B cell (primary cell): Measurements from ENCODE around the gene SPCS3. TPM values are rescaled to one million over a fixed set of nuclear protein-coding genes. Genes with fewer than 3 reads are reported as not detected.

Source experiments
- ATAC-seq: fragments of 200-7000 bp; cut with Tn5 transposase; one replicate; pipeline ENCODE4 v1.10.0; 2021; ENCODE audit warnings: low read depth, mild to moderate bottlenecking, moderate number of reproducible peaks, moderate library complexity
- CTCF ChIA-PET: fragments of 350-600 bp; sonication (Branson Sonifier 250); formaldehyde crosslinking; loops from one replicate; lab custom pipeline; 2021; ENCODE audit warnings: antibody characterized with exemption, inconsistent platforms; lab: Charles Lee
- POLR2A ChIA-PET: fragments of 350-600 bp; sonication (Branson Sonifier 250); formaldehyde crosslinking; loops from one replicate; lab custom pipeline; 2021; ENCODE audit warnings: antibody characterized with exemption; lab: Charles Lee
- DNase-seq: peaks from one replicate; pipeline ENCODE4 v3.0.0; 2013
- H2AFZ ChIP-seq: 2 replicates; pipeline ENCODE4 v1.6.1; 2012; ENCODE audit warnings: mild to moderate bottlenecking, low read depth, low read length; ENCODE audit not compliant: insufficient read depth, poor library complexity, severe bottlenecking
- H3K27ac ChIP-seq, 2 donors: 1 replicate in 1 of 2; 2 replicates in 1 of 2; pipeline ENCODE4 v1.5.1; 2012 to 2013; ENCODE audit warnings: low read length in 2 of 2, mild to moderate bottlenecking in 2 of 2, moderate library complexity in 1 of 2
- H3K27me3 ChIP-seq, 4 experiments: fragments of 200-600 bp in 1 of 4; sonication (generic) in 1 of 4; replicated peaks in 1 of 4; 1 replicate in 2 of 4; 2 replicates in 2 of 4; pipeline versions ENCODE4 v1.6.1 to v1.7.0; 2013 to 2016; ENCODE audit warnings: low read length in 3 of 4, mild to moderate bottlenecking in 2 of 4, mixed read lengths in 1 of 4, moderate library complexity in 1 of 4; ENCODE audit not compliant: insufficient read depth in 4 of 4, control insufficient read depth in 3 of 4; ENCODE audit errors: control extremely low read depth in 1 of 4
- H3K36me3 ChIP-seq, 2 experiments: replicated peaks in 1 of 2; 1 replicate in 1 of 2; 2 replicates in 1 of 2; pipeline versions ENCODE4 v1.6.1 to v1.7.1; 2013; ENCODE audit warnings: low read length in 1 of 2; ENCODE audit not compliant: insufficient read depth in 2 of 2, control insufficient read depth in 1 of 2; ENCODE audit errors: control extremely low read depth in 1 of 2, extremely low read depth in 1 of 2
- H3K4me1 ChIP-seq, 2 donors: fragments of 200-600 bp in 1 of 2; sonication (generic) in 1 of 2; 1 replicate in 1 of 2; 2 replicates in 1 of 2; pipeline versions ENCODE4 v1.5.1 to v1.6.1; 2013 to 2017; ENCODE audit warnings: low read length in 2 of 2; ENCODE audit not compliant: control insufficient read depth in 2 of 2, insufficient read depth in 2 of 2
- H3K4me2 ChIP-seq: replicated peaks from 2 replicates; pipeline ENCODE3; 2012; ENCODE audit warnings: mild to moderate bottlenecking, low read depth, low read length; ENCODE audit not compliant: poor library complexity, severe bottlenecking
- H3K4me3 ChIP-seq, 5 experiments: fragments of 200-600 bp in 1 of 5; sonication (generic) in 1 of 5; 1 replicate in 3 of 5; 2 replicates in 2 of 5; pipeline versions ENCODE4 v1.5.1 to v1.7.0; 2011 to 2016; ENCODE audit warnings: low read length in 4 of 5, mild to moderate bottlenecking in 4 of 5, low read depth in 2 of 5, control low read depth in 1 of 5, moderate library complexity in 1 of 5; ENCODE audit not compliant: insufficient read depth in 1 of 5; ENCODE audit errors: control extremely low read depth in 1 of 5, extremely low read depth in 1 of 5
- H3K79me2 ChIP-seq: fragments of 200-600 bp; sonication (generic); one replicate; pipeline ENCODE4 v1.6.0; 2016; ENCODE audit warnings: low read length; ENCODE audit not compliant: control insufficient read depth, insufficient read depth
- H3K9ac ChIP-seq: fragments of 200-600 bp; sonication (generic); 2 replicates; pipeline ENCODE4 v1.6.1; 2017; ENCODE audit warnings: mild to moderate bottlenecking, low read length, moderate library complexity
- H3K9me3 ChIP-seq, 3 donors: one replicate each; pipeline versions ENCODE4 v1.6.1 to v1.7.1; 2013; ENCODE audit warnings: low read length in 2 of 3; ENCODE audit not compliant: control insufficient read depth in 2 of 3, insufficient read depth in 1 of 3; ENCODE audit errors: control extremely low read depth in 1 of 3
- H4K20me1 ChIP-seq: 2 replicates; pipeline ENCODE4 v1.6.0; 2012; ENCODE audit warnings: mild to moderate bottlenecking, low read length; ENCODE audit not compliant: insufficient read depth, control insufficient read depth, poor library complexity, severe bottlenecking
- H3K27ac Mint-ChIP-seq: one replicate; pipeline ENCODE4 v1.8.0; 2021; ENCODE audit warnings: mixed read lengths
- H3K27me3 Mint-ChIP-seq: one replicate; pipeline ENCODE4 v1.8.0; 2021; ENCODE audit warnings: mixed read lengths
- H3K4me1 Mint-ChIP-seq: one replicate; pipeline ENCODE4 v1.8.0; 2021; ENCODE audit warnings: mixed read lengths
- H3K4me3 Mint-ChIP-seq: one replicate; pipeline ENCODE4 v1.8.0; 2021; ENCODE audit warnings: mixed read lengths
- H3K9me3 Mint-ChIP-seq: one replicate; pipeline ENCODE4 v1.8.0; 2022; ENCODE audit warnings: mixed read lengths; ENCODE audit not compliant: insufficient read depth
- EZH2 ChIP-seq: IDR thresholded peaks from 2 replicates; pipeline ENCODE4 v1.6.1; 2012; ENCODE audit warnings: borderline replicate concordance, low read depth, mild to moderate bottlenecking, moderate library complexity, low read length; ENCODE audit not compliant: insufficient read depth, poor library complexity, severe bottlenecking
- WGBS: methylation state at CpG from one replicate; pipeline ENCODE4 v1.1.5; 2013; ENCODE audit warnings: missing lambda C conversion rate; ENCODE audit not compliant: insufficient coverage; 5-methylcytosine and 5-hydroxymethylcytosine counted together
- intact Hi-C: fragments of 100-400 bp; cut with micrococcal nuclease; formaldehyde crosslinking; loops from one replicate; pipeline ENCODE4 v1.10.0; 2022
- polyA plus RNA-seq: library from polyadenylated mRNA; depleted of rRNA; stranded (reverse); fragments of >200 nt; gene quantifications from 2 replicates; pipeline ENCODE4 v1.2.3, GENCODE V29; 2012
- total RNA-seq, 2 donors: library from RNA; stranded (reverse); fragments of 120-200 nt in 1 of 2; gene quantifications; 1 replicate in 1 of 2; 2 replicates in 1 of 2; pipeline versions ENCODE4 v1.2.3 to v1.2.4, GENCODE V29; 2013 to 2022
- TF ChIP-seq, protein P1 (sequence below): fragments of 200-600 bp; IDR thresholded peaks from one replicate; pipeline ENCODE4 v1.8.0; 2022; ENCODE audit warnings: antibody characterized with exemption, mild to moderate bottlenecking

Gene SPCS3
- total and polyA plus RNA-seq, 2 donors (not counting 1 experiment from before 2014, with no cell fraction given), result 27.8 to 92.4 TPM

- Histone ChIP-seq H3K36me3 (no peaks in the 10 kb centered on the region), H3K9ac (no peak overlapping the region), H3K27me3 (peaks cover 0 to 13% (median 2%) of the 10 kb centered on the region in 4 experiments), H3K9me3 (no peaks in the 10 kb centered on the region), H3K4me1 (no peaks in the 10 kb centered on the region), H2AFZ (no peak overlapping the region), H3K4me3 (no peak overlapping the region), H3K4me2 (no peak overlapping the region), H4K20me1 (no peaks in the 10 kb centered on the region), H3K79me2 (no peaks in the 10 kb centered on the region), H3K27ac (no peak overlapping the region)
- peaks cover 5% of the 10 kb centered on the region for H3K4me1 Mint-ChIP-seq
- no peak for DNase-seq
- ATAC-seq, result no peak
- WGBS, result 100% methylated on average over 4 of the region's 6 CpGs
- POLR2A ChIA-PET, result no interaction called here
- no peak overlapping the region for H3K4me3 Mint-ChIP-seq
- peaks cover 31% of the 10 kb centered on the region for H3K27me3 Mint-ChIP-seq
- TF ChIP-seq EZH2, result no peak
- TF ChIP-seq, protein P1, sequence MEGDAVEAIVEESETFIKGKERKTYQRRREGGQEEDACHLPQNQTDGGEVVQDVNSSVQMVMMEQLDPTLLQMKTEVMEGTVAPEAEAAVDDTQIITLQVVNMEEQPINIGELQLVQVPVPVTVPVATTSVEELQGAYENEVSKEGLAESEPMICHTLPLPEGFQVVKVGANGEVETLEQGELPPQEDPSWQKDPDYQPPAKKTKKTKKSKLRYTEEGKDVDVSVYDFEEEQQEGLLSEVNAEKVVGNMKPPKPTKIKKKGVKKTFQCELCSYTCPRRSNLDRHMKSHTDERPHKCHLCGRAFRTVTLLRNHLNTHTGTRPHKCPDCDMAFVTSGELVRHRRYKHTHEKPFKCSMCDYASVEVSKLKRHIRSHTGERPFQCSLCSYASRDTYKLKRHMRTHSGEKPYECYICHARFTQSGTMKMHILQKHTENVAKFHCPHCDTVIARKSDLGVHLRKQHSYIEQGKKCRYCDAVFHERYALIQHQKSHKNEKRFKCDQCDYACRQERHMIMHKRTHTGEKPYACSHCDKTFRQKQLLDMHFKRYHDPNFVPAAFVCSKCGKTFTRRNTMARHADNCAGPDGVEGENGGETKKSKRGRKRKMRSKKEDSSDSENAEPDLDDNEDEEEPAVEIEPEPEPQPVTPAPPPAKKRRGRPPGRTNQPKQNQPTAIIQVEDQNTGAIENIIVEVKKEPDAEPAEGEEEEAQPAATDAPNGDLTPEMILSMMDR, result no peak
- intact Hi-C loops, result no loop called here
- CTCF ChIA-PET, result no interaction called here
- H3K27ac Mint-ChIP-seq, result no peak overlapping the region
- no peaks in the 10 kb centered on the region for H3K9me3 Mint-ChIP-seq
Measured at GRCh38 chr4:176307666-176307930, 12.2 kb upstream of the SPCS3 start.

DNA sequence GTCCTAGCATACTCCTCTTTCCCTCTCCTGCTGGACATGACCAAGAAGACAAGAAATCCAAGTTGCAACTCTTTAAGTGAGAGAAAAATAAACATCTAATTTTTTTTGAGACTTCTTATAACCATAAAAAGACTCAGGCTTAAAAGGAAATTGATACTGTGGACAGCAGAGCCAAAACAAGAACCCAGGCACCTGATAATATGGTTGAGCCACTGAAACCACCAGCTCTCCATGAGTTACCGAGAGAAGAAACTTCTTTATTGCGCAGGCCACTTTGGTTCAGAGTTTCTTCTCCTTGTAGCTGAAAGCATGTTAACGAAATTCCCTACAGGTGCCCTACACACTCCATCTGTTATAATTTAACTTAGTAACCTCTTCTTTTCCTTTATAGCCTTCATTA lies 11.3 kb upstream of the SPCS3 start:
- WGBS, result 84% methylated on average over 2 of the region's 3 CpGs
- Mint-ChIP-seq H3K9me3 (no peaks in the 10 kb centered on the region), H3K4me3 (no peak overlapping the region), H3K27me3 (peaks cover 25% of the 10 kb centered on the region), H3K4me1 (peaks cover 5% of the 10 kb centered on the region), H3K27ac (no peak overlapping the region)
- Histone ChIP-seq H3K9ac (no peak overlapping the region), H4K20me1 (no peaks in the 10 kb centered on the region), H3K4me2 (no peak overlapping the region), H3K36me3 (no peaks in the 10 kb centered on the region), H2AFZ (no peak overlapping the region), H3K79me2 (no peaks in the 10 kb centered on the region), H3K9me3 (no peaks in the 10 kb centered on the region), H3K27me3 (peaks cover 0 to 9% (median 0%) of the 10 kb centered on the region in 4 experiments), H3K4me3 (no peak overlapping the region), H3K27ac (no peak overlapping the region), H3K4me1 (no peaks in the 10 kb centered on the region)
- intact Hi-C loops, result no loop called here
- POLR2A ChIA-PET, result no interaction called here
- TF ChIP-seq, protein P1, result no peak
- CTCF ChIA-PET, result interaction anchor here (1.3 kb wide), 1 partner anchor 23 kb away, joined by 3 read pairs; no protein-coding TSS in a partner anchor
- no peak for ATAC-seq
- DNase-seq, result no peak
